Measurements from ENCODE around the gene RPS6KA6. TPM values are rescaled to one million over a fixed set of nuclear protein-coding genes. Genes with fewer than 3 reads are reported as not detected.

Gene RPS6KA6
- total RNA-seq, 3 donors from 2014 or later (not counting 1 experiment from before 2014, with no cell fraction given): not detected

DNA sequence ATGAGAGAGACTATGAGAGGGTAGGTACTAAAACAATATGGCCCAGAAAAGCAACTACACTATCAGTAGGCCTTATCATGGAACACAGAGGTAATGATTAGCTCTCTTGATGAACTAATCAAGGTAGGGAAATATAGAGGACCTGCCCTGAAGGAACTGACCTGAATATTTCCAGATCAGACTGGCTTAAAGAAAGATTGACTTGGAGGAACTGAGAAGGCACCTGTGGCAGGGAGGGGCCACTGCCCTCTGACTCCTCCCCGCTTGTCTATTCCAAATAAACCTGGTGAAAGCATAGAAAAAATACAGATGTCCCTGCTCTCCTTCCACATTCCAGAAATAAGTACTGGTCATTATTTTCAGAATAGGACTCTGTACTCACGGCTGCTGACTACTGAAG, 5.5 kb downstream of the RPS6KA6 start:
- H3K4me3 ChIP-seq (ENCODE audit: low read length): no peak overlapping the region
- no peak for TF ChIP-seq CTCF (IDR thresholded peaks at IDR 0.05)
- 86% methylated on average over 1 of the region's 2 CpGs for WGBS (ENCODE audit: insufficient coverage)
- H3K27me3 ChIP-seq (ENCODE audit: control insufficient read depth, insufficient read depth, low read length): no peaks in the 10 kb centered on the region
- peaks cover 0 to 3% of the 10 kb centered on the region in 2 donors for H3K27me3 Mint-ChIP-seq (ENCODE audit: low read depth in 2 of 2)
- DNase-seq (no peak), ATAC-seq (no peak)
- no peaks in the 10 kb centered on the region for H3K9me3 ChIP-seq (ENCODE audit: control insufficient read depth, insufficient read depth, low read length)
- no peak overlapping the region for H3K27ac ChIP-seq (ENCODE audit: low read length)
- intact Hi-C loops (cut with micrococcal nuclease): no loop called here
- H3K9me3 Mint-ChIP-seq: peaks cover 2 to 10% of the 10 kb centered on the region in 2 donors
- H3K27ac Mint-ChIP-seq: no peak overlapping the region
- no peaks in the 10 kb centered on the region for H3K36me3 ChIP-seq (ENCODE audit: control insufficient read depth, insufficient read depth, low read length)
- peaks cover 0 to 4% of the 10 kb centered on the region in 2 donors for H3K4me1 Mint-ChIP-seq
- no peaks in the 10 kb centered on the region for H3K4me1 ChIP-seq (ENCODE audit: control insufficient read depth, insufficient read depth, low read length)
- no peak overlapping the region for H3K4me3 Mint-ChIP-seq
- no peaks in the 10 kb centered on the region for H3K36me3 Mint-ChIP-seq

DNA sequence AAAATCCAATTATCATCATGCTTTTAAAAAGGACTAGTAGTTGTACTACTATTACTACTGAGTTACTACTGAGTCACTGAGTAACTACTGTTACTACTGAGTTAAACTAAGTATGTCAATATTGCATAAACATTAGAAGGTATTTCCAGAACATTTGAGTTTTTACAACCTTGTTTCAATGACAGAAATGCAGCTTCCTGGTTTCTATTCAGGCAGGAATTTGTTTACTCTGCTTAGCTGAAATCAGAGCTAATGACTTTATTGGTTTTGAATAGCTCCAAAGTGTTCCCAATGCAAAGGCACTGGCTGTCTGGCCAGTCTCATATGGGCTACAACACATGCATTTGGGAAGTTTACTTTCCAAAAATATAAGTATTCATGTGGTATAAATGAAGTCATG, 12.0 kb downstream of the RPS6KA6 start:
- no peak overlapping the region for H3K4me3 ChIP-seq (ENCODE audit: low read length)
- Mint-ChIP-seq H3K36me3 (no peaks in the 10 kb centered on the region), H3K9me3 (peaks cover 0 to 2% of the 10 kb centered on the region in 2 donors), H3K4me3 (no peak overlapping the region), H3K27me3 (ENCODE audit: low read depth in 2 of 2) (no peaks in the 10 kb centered on the region), H3K4me1 (no peaks in the 10 kb centered on the region), H3K27ac (no peak overlapping the region)
- no peaks in the 10 kb centered on the region for H3K36me3 ChIP-seq (ENCODE audit: control insufficient read depth, insufficient read depth, low read length)
- ATAC-seq (no peak), DNase-seq (no peak)
- TF ChIP-seq CTCF (IDR thresholded peaks at IDR 0.05): no peak
- no peaks in the 10 kb centered on the region for H3K9me3 ChIP-seq (ENCODE audit: control insufficient read depth, insufficient read depth, low read length)
- intact Hi-C loops (cut with micrococcal nuclease): no loop called here
- no peak overlapping the region for H3K27ac ChIP-seq (ENCODE audit: low read length)
- no peaks in the 10 kb centered on the region for H3K27me3 ChIP-seq (ENCODE audit: control insufficient read depth, insufficient read depth, low read length)
- H3K4me1 ChIP-seq (ENCODE audit: control insufficient read depth, insufficient read depth, low read length): no peaks in the 10 kb centered on the region

DNA sequence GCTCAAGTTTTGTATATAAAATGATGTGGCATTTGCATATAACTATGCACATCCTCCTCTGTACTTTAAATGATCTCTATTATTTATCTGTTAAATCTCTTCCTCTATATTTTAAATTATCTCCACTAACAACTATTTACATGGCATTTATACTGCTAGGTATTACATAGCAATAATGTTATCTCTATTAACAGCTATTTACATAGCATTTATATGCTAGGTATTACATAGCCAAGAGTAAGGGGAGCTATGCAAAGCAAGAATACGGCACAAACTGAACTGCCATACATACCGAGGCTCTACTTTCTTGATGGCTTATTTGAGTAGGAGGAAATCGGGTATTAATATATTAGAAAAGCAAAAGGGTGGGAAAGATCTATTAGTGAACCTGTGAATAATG, 12.7 kb downstream of the RPS6KA6 start:
- Histone ChIP-seq H3K27ac (ENCODE audit: low read length) (no peak overlapping the region), H3K27me3 (ENCODE audit: control insufficient read depth, insufficient read depth, low read length) (no peaks in the 10 kb centered on the region), H3K9me3 (ENCODE audit: control insufficient read depth, insufficient read depth, low read length) (no peaks in the 10 kb centered on the region), H3K36me3 (ENCODE audit: control insufficient read depth, insufficient read depth, low read length) (no peaks in the 10 kb centered on the region), H3K4me1 (ENCODE audit: control insufficient read depth, insufficient read depth, low read length) (no peaks in the 10 kb centered on the region), H3K4me3 (ENCODE audit: low read length) (no peak overlapping the region)
- no CpG with 5 or more reads among the region's 3 CpGs for WGBS (ENCODE audit: insufficient coverage)
- Mint-ChIP-seq H3K27ac (no peak overlapping the region), H3K27me3 (ENCODE audit: low read depth in 2 of 2) (no peaks in the 10 kb centered on the region), H3K36me3 (no peaks in the 10 kb centered on the region), H3K9me3 (peaks cover 0 to 2% of the 10 kb centered on the region in 2 donors), H3K4me3 (no peak overlapping the region), H3K4me1 (no peaks in the 10 kb centered on the region)
- TF ChIP-seq CTCF (IDR thresholded peaks at IDR 0.05): no peak
- intact Hi-C loops (cut with micrococcal nuclease): no loop called here
- ATAC-seq: no peak
- DNase-seq: no peak

DNA sequence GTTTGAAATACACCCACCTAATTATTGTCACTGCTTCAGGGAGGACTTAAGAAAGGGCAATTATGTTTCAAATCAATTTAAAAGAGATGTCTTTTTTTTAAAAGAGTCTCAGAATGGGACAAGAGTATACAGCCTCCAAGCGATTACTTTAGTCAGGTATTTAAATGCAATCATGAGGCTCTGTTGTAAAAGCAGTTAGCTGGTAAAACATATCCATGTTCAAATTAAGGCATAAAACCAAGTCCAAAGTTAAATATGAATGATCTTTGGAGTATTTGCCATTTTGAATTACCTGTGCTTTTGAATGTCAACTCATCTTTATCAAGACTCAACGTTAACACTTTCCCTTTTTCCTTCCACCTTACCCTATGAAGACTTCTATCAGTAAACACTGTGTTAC, 13.7 kb downstream of the RPS6KA6 start:
- no peak for TF ChIP-seq CTCF (IDR thresholded peaks at IDR 0.05)
- WGBS (ENCODE audit: insufficient coverage): 100% methylated on average over 1 of the region's 2 CpGs

More for the DNA sequence above, 13.7 kb downstream of the RPS6KA6 start:
- no peak overlapping the region for H3K27ac ChIP-seq (ENCODE audit: low read length)
- no peak for DNase-seq
- H3K9me3 ChIP-seq (ENCODE audit: control insufficient read depth, insufficient read depth, low read length): no peaks in the 10 kb centered on the region
- Mint-ChIP-seq H3K27me3 (ENCODE audit: low read depth in 2 of 2) (no peaks in the 10 kb centered on the region), H3K27ac (no peak overlapping the region), H3K4me3 (no peak overlapping the region), H3K9me3 (no peaks in the 10 kb centered on the region), H3K36me3 (no peaks in the 10 kb centered on the region), H3K4me1 (no peaks in the 10 kb centered on the region)
- no peak overlapping the region for H3K4me3 ChIP-seq (ENCODE audit: low read length)
- H3K27me3 ChIP-seq (ENCODE audit: control insufficient read depth, insufficient read depth, low read length): no peaks in the 10 kb centered on the region
- no peaks in the 10 kb centered on the region for H3K36me3 ChIP-seq (ENCODE audit: control insufficient read depth, insufficient read depth, low read length)
- no peaks in the 10 kb centered on the region for H3K4me1 ChIP-seq (ENCODE audit: control insufficient read depth, insufficient read depth, low read length)
- intact Hi-C loops (cut with micrococcal nuclease): no loop called here
- ATAC-seq: no peak

Data from natural killer cell (primary cell).